MCF 10A (cell line): ENCODE data around the gene HBM. TPM values are rescaled to one million over a fixed set of nuclear protein-coding genes. Genes with fewer than 3 reads are reported as not detected.

Experiments
- Bru-seq: library from RNA; stranded (reverse); fragments of 400-500 nt; gene quantifications from one replicate; lab custom pipeline; 2021; lab: Mats Ljungman, UMichigan
- BruChase-seq, 2 experiments: library from RNA; stranded (reverse); fragments of 400-500 nt; gene quantifications; one replicate each; lab custom pipeline; 2021; lab: Mats Ljungman, UMichigan
- BruUV-seq: library from RNA; stranded (reverse); fragments of 400-500 nt; replicated peaks from 2 replicates; lab custom pipeline; 2021; lab: Mats Ljungman, UMichigan
- CTCF ChIA-PET: fragments of 300-600 bp; sonication (Branson Sonifier 250); formaldehyde crosslinking; extraction: SDS; loops from one replicate; lab custom pipeline; 2021; ENCODE audit warnings: antibody characterized with exemption, inconsistent platforms; lab: Yijun Ruan, JAX
- POLR2A ChIA-PET: fragments of 300-600, 350-650 bp; sonication (Branson Sonifier 250); formaldehyde crosslinking; extraction: SDS; loops from one replicate; lab custom pipeline; 2020; ENCODE audit warnings: antibody characterized with exemption, inconsistent platforms; lab: Yijun Ruan, JAX
- DNase-seq: peaks from one replicate; pipeline ENCODE4 v3.0.0-alpha.2; 2018; ENCODE audit not compliant: unreplicated experiment
- H3K27ac Mint-ChIP-seq: one replicate; pipeline ENCODE4 v1.8.0; 2022; ENCODE audit warnings: mild to moderate bottlenecking, low read depth, mixed read lengths; ENCODE audit not compliant: unreplicated experiment
- H3K27me3 Mint-ChIP-seq: one replicate; pipeline ENCODE4 v1.8.0; 2022; ENCODE audit warnings: mixed read lengths; ENCODE audit not compliant: insufficient read depth, unreplicated experiment
- H3K36me3 Mint-ChIP-seq: one replicate; pipeline ENCODE4 v1.8.0; 2022; ENCODE audit warnings: mild to moderate bottlenecking, moderate library complexity, mixed read lengths; ENCODE audit not compliant: insufficient read depth, unreplicated experiment
- H3K4me1 Mint-ChIP-seq: one replicate; pipeline ENCODE4 v1.8.0; 2022; ENCODE audit warnings: mixed read lengths; ENCODE audit not compliant: insufficient read depth, unreplicated experiment
- H3K4me3 Mint-ChIP-seq: one replicate; pipeline ENCODE4 v1.8.0; 2022; ENCODE audit warnings: mild to moderate bottlenecking, moderate library complexity, mixed read lengths; ENCODE audit not compliant: unreplicated experiment
- H3K9me3 Mint-ChIP-seq: one replicate; pipeline ENCODE4 v1.8.0; 2022; ENCODE audit warnings: mixed read lengths; ENCODE audit not compliant: unreplicated experiment
- CTCF ChIP-seq: fragments of 200-600 bp; IDR thresholded peaks from one replicate; pipeline ENCODE4 v1.8.0; 2022; ENCODE audit warnings: antibody characterized with exemption, mild to moderate bottlenecking; ENCODE audit not compliant: unreplicated experiment
- intact Hi-C: fragments of 100-400 bp; cut with micrococcal nuclease; formaldehyde crosslinking; loops from 2 replicates; pipeline ENCODE4 v1.14.1; 2022
- long read RNA-seq: library from polyadenylated mRNA; stranded (forward); transcript quantifications from one replicate; pipeline ENCODE4 v2.0.0, GENCODE V29; 2022
- total RNA-seq: library from RNA; stranded (reverse); gene quantifications from 2 replicates; pipeline ENCODE4 v1.2.3, GENCODE V29; 2022

The HBM gene
- not detected in 2 replicates for total RNA-seq
- not detected for Bru-seq, nascent RNA
- BruChase-seq, experiment 1, labeled RNA remaining after a 6-hour chase = not detected
- BruChase-seq, experiment 2, labeled RNA remaining after a 2-hour chase = not detected
- long read RNA-seq = 0 reads

GRCh38 chr16:165539-166374 lies at the start of gene HBM:
Gene HBM (plus strand): TSS chr16:165978. CDS start chr16:165998, 20 bp downstream.
- no peak for DNase-seq
- BruUV-seq = no TSS peak
- ChIA-PET CTCF (interaction anchor here (0.6 kb wide), 1 partner anchor 81 kb away, joined by 3 read pairs; no protein-coding TSS in a partner anchor), POLR2A (no interaction called here)
- Mint-ChIP-seq H3K4me3 (no peak within 1 kb of the TSS), H3K36me3 (no peaks in the 10 kb centered on the region), H3K27ac (no peak within 1 kb of the TSS), H3K9me3 (no peaks in the 10 kb centered on the region), H3K4me1 (no peaks in the 10 kb centered on the region), H3K27me3 (peaks cover 6% of the 10 kb centered on the region)
- TF ChIP-seq CTCF = no peak
- intact Hi-C loops = no loop called here

- BruUV-seq = no TSS peak
- CTCF ChIA-PET = interaction anchor here (2.5 to 2.7 kb wide), 2 partner anchors 9 to 11 kb away, joined by 12 to 15 read pairs; no protein-coding TSS in a partner anchor
These were observed 49.8 kb upstream of the HBM start for GRCh38 chr16:116015-116414.

GRCh38 chr16:117379-118365 lies 48.1 kb upstream of the HBM start:
- Mint-ChIP-seq H3K9me3 (no peaks in the 10 kb centered on the region), H3K36me3 (peaks cover 45% of the 10 kb centered on the region), H3K27ac (no peak overlapping the region), H3K27me3 (no peaks in the 10 kb centered on the region), H3K4me1 (peaks cover 13% of the 10 kb centered on the region), H3K4me3 (no peak overlapping the region)
- intact Hi-C loops = no loop called here
- CTCF ChIA-PET = interaction anchor here (0.6 to 2.7 kb wide), 21 partner anchors 9 to 769 kb away, joined by 3 to 20 read pairs (median 5); no protein-coding TSS in a partner anchor
- no TSS peak for BruUV-seq
- DNase-seq = peak; percentile 69
- TF ChIP-seq CTCF = peak; percentile 69
- POLR2A ChIA-PET = interaction anchor here (0.7 to 1.0 kb wide), 4 partner anchors 9 to 52 kb away, joined by 3 to 6 read pairs (median 3); no protein-coding TSS in a partner anchor

More at GRCh38 chr16:116015-116414, 49.8 kb upstream of the HBM start:
- no peaks in the 10 kb centered on the region for H3K27me3 Mint-ChIP-seq
- no peak overlapping the region for H3K27ac Mint-ChIP-seq
- H3K4me1 Mint-ChIP-seq = peaks cover 13% of the 10 kb centered on the region
- H3K9me3 Mint-ChIP-seq = no peaks in the 10 kb centered on the region
- TF ChIP-seq CTCF = no peak
- no peak for DNase-seq
- POLR2A ChIA-PET = no interaction called here
- H3K36me3 Mint-ChIP-seq = peaks cover 52% of the 10 kb centered on the region
- H3K4me3 Mint-ChIP-seq = no peak overlapping the region
- intact Hi-C loops = no loop called here
